ENCODE data around the gene SMYD3.

GRCh38 chr1:245823408-245824147 lies 683.5 kb downstream of the SMYD3 start:
- TF ChIP-seq YY1 (IDR thresholded peaks at IDR 0.05; ENCODE audit: insufficient read depth, insufficient read length) (no peak), ZNF274 (IDR thresholded peaks at IDR 0.05; ENCODE audit: low read depth, low read length) (no peak)
